Retinal pigment epithelial cell (primary cell): Measurements from ENCODE around the gene DGLUCY.

Experiments
- DNase-seq: peaks from one replicate; pipeline ENCODE4 v3.0.0-alpha.2; 2010; ENCODE audit warnings: low read depth
- H3K4me3 ChIP-seq: 2 replicates; pipeline ENCODE4 v1.5.1; 2011; ENCODE audit warnings: mild to moderate bottlenecking, low read length, control low read depth, moderate library complexity
- CTCF ChIP-seq: conservative IDR thresholded peaks from 2 replicates; pipeline ENCODE4 v1.5.1; 2011; ENCODE audit warnings: low read depth, low read length, control low read depth, inconsistent platforms

DGLUCY gene

GRCh38 chr14:91164676-91165075, 50.8 kb downstream of the DGLUCY start:
- TF ChIP-seq CTCF = no peak
- no peak overlapping the region for H3K4me3 ChIP-seq
- DNase-seq = no peak

- no peak overlapping the region for H3K4me3 ChIP-seq
- TF ChIP-seq CTCF = no peak
- no peak for DNase-seq
Measured at GRCh38 chr14:91167380-91167770, 53.5 kb downstream of the DGLUCY start.

GRCh38 chr14:91169951-91170350, 56.1 kb downstream of the DGLUCY start:
- no peak for TF ChIP-seq CTCF
- no peak overlapping the region for H3K4me3 ChIP-seq
- DNase-seq = no peak

- no peak for DNase-seq
- no peak overlapping the region for H3K4me3 ChIP-seq
- TF ChIP-seq CTCF = no peak
Measured at GRCh38 chr14:91170504-91171121, 56.7 kb downstream of the DGLUCY start.

GRCh38 chr14:91171291-91171690, 57.4 kb downstream of the DGLUCY start:
- no peak for DNase-seq
- no peak overlapping the region for H3K4me3 ChIP-seq
- no peak for TF ChIP-seq CTCF

- DNase-seq = peak; percentile 41
- no peak overlapping the region for H3K4me3 ChIP-seq
- TF ChIP-seq CTCF = peak; percentile 88
Measured at GRCh38 chr14:91173221-91173670, 59.4 kb downstream of the DGLUCY start.

GRCh38 chr14:91173904-91174303, 60.0 kb downstream of the DGLUCY start:
- DNase-seq = no peak
- no peak overlapping the region for H3K4me3 ChIP-seq
- TF ChIP-seq CTCF = no peak
